SK-N-SH treated with all-trans-retinoic acid at 6 μM for 48 hours (cell line): ENCODE results near the gene NKAIN4.

Experiments
- ATAC-seq: fragments of 200-7000 bp; cut with Tn5 transposase; 3 replicates; pipeline ENCODE4 v1.9.1; 2020; ENCODE audit warnings: mild to moderate bottlenecking, moderate library complexity
- ARNTL ChIP-seq: fragments of 450-650 bp; formaldehyde crosslinking; IDR thresholded peaks from 2 replicates; pipeline ENCODE4 v1.5.0; 2020; ENCODE audit warnings: low read depth, mild to moderate bottlenecking, moderate library complexity, borderline replicate concordance
- BACH2 ChIP-seq: fragments of 250-450 bp; sonication (Bioruptor Pico); IDR thresholded peaks from 2 replicates; pipeline ENCODE4 v1.9.0; 2021; ENCODE audit warnings: mild to moderate bottlenecking, borderline replicate concordance
- CREB5 ChIP-seq: fragments of 250-450 bp; sonication (Bioruptor Pico); IDR thresholded peaks from 2 replicates; pipeline ENCODE4 v1.5.1; 2020; ENCODE audit warnings: low read depth, mild to moderate bottlenecking, moderate library complexity
- CSDC2 ChIP-seq: fragments of 250-450 bp; sonication (Bioruptor Pico); IDR thresholded peaks from 2 replicates; pipeline ENCODE4 v1.5.0; 2020; ENCODE audit warnings: mild to moderate bottlenecking, moderate library complexity
- CSRNP3 ChIP-seq: fragments of 250-450 bp; sonication (Bioruptor Pico); IDR thresholded peaks from 2 replicates; pipeline ENCODE4 v1.5.1; 2021; ENCODE audit warnings: mild to moderate bottlenecking, moderate library complexity
- ESRRG ChIP-seq: fragments of 250-450 bp; sonication (Bioruptor Pico); IDR thresholded peaks from 2 replicates; pipeline ENCODE4 v1.6.1; 2021; ENCODE audit warnings: mild to moderate bottlenecking
- GLIS3 ChIP-seq: fragments of 250-450 bp; sonication (Bioruptor Pico); IDR thresholded peaks from 2 replicates; pipeline ENCODE4 v1.5.0; 2020; ENCODE audit warnings: mild to moderate bottlenecking, moderate library complexity
- ISL1 ChIP-seq: fragments of 250-450 bp; sonication (Bioruptor Pico); IDR thresholded peaks from 2 replicates; pipeline ENCODE4 v2.1.2; 2022; ENCODE audit warnings: mild to moderate bottlenecking, moderate library complexity
- OSR1 ChIP-seq: fragments of 250-450 bp; sonication (Bioruptor Pico); IDR thresholded peaks from 2 replicates; pipeline ENCODE4 v1.8.0; 2022; ENCODE audit warnings: moderate library complexity, mild to moderate bottlenecking, inconsistent platforms
- PATZ1 ChIP-seq: fragments of 250-450 bp; sonication (Bioruptor Pico); IDR thresholded peaks from 2 replicates; pipeline ENCODE4 v1.8.0; 2020; ENCODE audit warnings: mild to moderate bottlenecking, moderate library complexity, borderline replicate concordance
- POU6F1 ChIP-seq: fragments of 250-450 bp; sonication (Bioruptor Pico); IDR thresholded peaks from 2 replicates; pipeline ENCODE4 v1.8.0; 2021; ENCODE audit warnings: low read depth, mild to moderate bottlenecking, moderate library complexity, borderline replicate concordance
- PPARA ChIP-seq: fragments of 250-450 bp; sonication (Bioruptor Pico); IDR thresholded peaks from 2 replicates; pipeline ENCODE4 v1.5.0; 2020; ENCODE audit warnings: mild to moderate bottlenecking, borderline replicate concordance
- RARB ChIP-seq: fragments of 250-450 bp; sonication (Bioruptor Pico); IDR thresholded peaks from 2 replicates; pipeline ENCODE4 v1.8.0; 2021; ENCODE audit warnings: mild to moderate bottlenecking, moderate library complexity
- SNAI2 ChIP-seq: fragments of 250-450 bp; sonication (Bioruptor Pico); IDR thresholded peaks from 2 replicates; pipeline ENCODE4 v1.5.0; 2020; ENCODE audit warnings: mild to moderate bottlenecking, moderate library complexity
- TCF4 ChIP-seq: fragments of 250-450 bp; sonication (Bioruptor Pico); IDR thresholded peaks from 2 replicates; pipeline ENCODE4 v1.8.0; 2021; ENCODE audit warnings: mild to moderate bottlenecking, moderate library complexity, borderline replicate concordance
- TOX ChIP-seq: fragments of 250-450 bp; sonication (Bioruptor Pico); IDR thresholded peaks from 2 replicates; pipeline ENCODE4 v1.8.0; 2021; ENCODE audit warnings: mild to moderate bottlenecking, moderate library complexity, borderline replicate concordance
- TSHZ2 ChIP-seq: fragments of 250-450 bp; sonication (Bioruptor Pico); IDR thresholded peaks from 2 replicates; pipeline ENCODE4 v1.5.0; 2020; ENCODE audit warnings: mild to moderate bottlenecking, moderate library complexity
- ZC3H10 ChIP-seq: fragments of 250-450 bp; sonication (Bioruptor Pico); IDR thresholded peaks from 2 replicates; pipeline ENCODE4 v1.5.1; 2021; ENCODE audit warnings: mild to moderate bottlenecking, moderate library complexity
- ZFP30 ChIP-seq: fragments of 450-650 bp; formaldehyde crosslinking; IDR thresholded peaks from 2 replicates; pipeline ENCODE4 v1.5.0; 2022; ENCODE audit warnings: mild to moderate bottlenecking, moderate library complexity
- ZNF565 ChIP-seq: fragments of 450-650 bp; formaldehyde crosslinking; conservative IDR thresholded peaks from 2 replicates; pipeline ENCODE4 v1.5.0; 2020; ENCODE audit warnings: low read depth, mild to moderate bottlenecking, moderate library complexity

The NKAIN4 gene

GRCh38 chr20:63257629-63258028 is 3.4 kb upstream of the NKAIN4 start:
- no peak for ATAC-seq

GRCh38 chr20:63256954-63257353 is 2.7 kb upstream of the NKAIN4 start:
- ATAC-seq: no peak
- TF ChIP-seq SNAI2 (CRISPR knock-in tag): no peak
- TF ChIP-seq PATZ1 (CRISPR knock-in tag): no peak
- TF ChIP-seq, all 23 proteins: peak for 0

More at GRCh38 chr20:63257629-63258028, 3.4 kb upstream of the NKAIN4 start:
- no peak for TF ChIP-seq PATZ1 (CRISPR knock-in tag)
- TF ChIP-seq BACH2 (CRISPR knock-in tag): no peak
- TF ChIP-seq CREB5 (CRISPR knock-in tag): no peak
- no peak for TF ChIP-seq RARB (CRISPR knock-in tag)
- no peak for TF ChIP-seq CSRNP3 (CRISPR knock-in tag)
- TF ChIP-seq SNAI2 (CRISPR knock-in tag): no peak
- no peak for TF ChIP-seq ZC3H10 (CRISPR knock-in tag)
- TF ChIP-seq ARNTL: no peak
- TF ChIP-seq ESRRG (CRISPR knock-in tag): no peak
- no peak for TF ChIP-seq OSR1 (CRISPR knock-in tag)
- TF ChIP-seq CSDC2: no peak
- TF ChIP-seq TOX: no peak
- TF ChIP-seq TSHZ2: no peak
- TF ChIP-seq GLIS3 (CRISPR knock-in tag): no peak
- TF ChIP-seq TCF4 (CRISPR knock-in tag): no peak
- no peak for TF ChIP-seq ZNF565 (CRISPR knock-in tag)
- no peak for TF ChIP-seq ISL1 (CRISPR knock-in tag)
- TF ChIP-seq PPARA (CRISPR knock-in tag): no peak
- TF ChIP-seq POU6F1: no peak
- no peak for TF ChIP-seq ZFP30 (CRISPR knock-in tag)
